HepG2 (cell line): Measurements from ENCODE around the gene B3GAT3. TPM values are rescaled to one million over a fixed set of nuclear protein-coding genes. Genes with fewer than 3 reads are reported as not detected.

ENCODE experiments used
- ATAC-seq: fragments of 200-7000 bp; cut with Tn5 transposase; 3 replicates; pipeline ENCODE4 v1.9.1; 2020; ENCODE audit warnings: mild to moderate bottlenecking, moderate library complexity
- BruUV-seq: library from RNA; stranded (reverse); fragments of 400-500 nt; replicated peaks from 2 replicates; lab custom pipeline; 2021; lab: Mats Ljungman, UMichigan
- CTCF ChIA-PET: fragments of 300-600 bp; formaldehyde crosslinking; extraction: SDS; loops from one replicate; lab custom pipeline; 2021; ENCODE audit warnings: low total read pairs, inconsistent platforms, low intra/inter-chr PET ratio; lab: Yijun Ruan, JAX
- POLR2A ChIA-PET: fragments of 350-600 bp; sonication (Branson Sonifier 250); formaldehyde crosslinking; loops from one replicate; lab custom pipeline; 2020; ENCODE audit warnings: antibody characterized with exemption, inconsistent platforms; lab: Yijun Ruan, JAX
- DNase-seq: peaks from one replicate; pipeline ENCODE4 v3.0.0-alpha.2; 2015; ENCODE audit warnings: low spot score
- FAIRE-seq: peaks from 3 replicates; lab custom pipeline; 2011; peaks lifted over from hg19 to GRCh38; lab: Jason Lieb, UNC
- H2AFZ ChIP-seq: one replicate; pipeline ENCODE4 v1.6.1; 2011; ENCODE audit warnings: low read length, inconsistent platforms
- H3K27ac ChIP-seq: fragments of 300-600 bp; 3 replicates; pipeline ENCODE4 v1.8.0; 2011; ENCODE audit warnings: mixed run types, mild to moderate bottlenecking, mixed read lengths, low read length, inconsistent platforms; ENCODE audit not compliant: insufficient read depth; ENCODE audit errors: extremely low read length
- H3K27me3 ChIP-seq, 2 experiments: fragments of 200-600 bp in 1 of 2; 2 replicates in 1 of 2; 3 replicates in 1 of 2; pipeline versions ENCODE4 v1.6.0 to v1.8.0; 2011; ENCODE audit warnings: low read length in 2 of 2, mild to moderate bottlenecking in 2 of 2, moderate library complexity in 2 of 2, inconsistent platforms in 1 of 2; ENCODE audit not compliant: insufficient read depth in 2 of 2, control insufficient read depth in 1 of 2
- H3K36me3 ChIP-seq, 2 experiments: fragments of 200-600 bp in 1 of 2; replicated peaks in 1 of 2; 2 replicates in 1 of 2; 3 replicates in 1 of 2; pipeline versions ENCODE4 v1.5.1 to v1.8.0; 2011; ENCODE audit warnings: low read length in 2 of 2, inconsistent platforms in 1 of 2; ENCODE audit not compliant: insufficient read depth in 2 of 2, control insufficient read depth in 1 of 2
- H3K4me1 ChIP-seq: 2 replicates; pipeline ENCODE4 v1.5.1; 2012; ENCODE audit warnings: low read length, inconsistent platforms; ENCODE audit not compliant: insufficient read depth
- H3K4me2 ChIP-seq: 2 replicates; pipeline ENCODE4 v1.6.0; 2011; ENCODE audit warnings: low read depth, low read length, inconsistent platforms
- H3K4me3 ChIP-seq, 3 experiments: fragments of 200-600 bp in 1 of 3; sonication (generic), shearing (Covaris generic) in 1 of 3; replicated peaks in 1 of 3; 2 replicates each; pipeline ENCODE4 v1.5.1; 2011 to 2016; ENCODE audit warnings: low read length in 3 of 3, inconsistent platforms in 2 of 3, low read depth in 2 of 3, mild to moderate bottlenecking in 2 of 3, control low read depth in 1 of 3, mixed read lengths in 1 of 3; ENCODE audit not compliant: insufficient read depth in 1 of 3
- H3K79me2 ChIP-seq: one replicate; pipeline ENCODE4 v1.6.1; 2011; ENCODE audit warnings: low read length, inconsistent platforms; ENCODE audit not compliant: insufficient read depth
- H3K9ac ChIP-seq: 2 replicates; pipeline ENCODE4 v1.6.0; 2011; ENCODE audit warnings: mild to moderate bottlenecking, low read depth, low read length, inconsistent platforms; ENCODE audit not compliant: insufficient read depth
- H3K9me3 ChIP-seq: 2 replicates; pipeline ENCODE4 v1.5.1; 2012; ENCODE audit warnings: mild to moderate bottlenecking, low read length
- H4K20me1 ChIP-seq: 2 replicates; pipeline ENCODE4 v1.6.0; 2011; ENCODE audit warnings: inconsistent platforms, mild to moderate bottlenecking, low read length, moderate library complexity; ENCODE audit not compliant: insufficient read depth
- AGO2 ChIP-seq: fragments of 200-400 bp; formaldehyde crosslinking; optimal IDR thresholded peaks from 2 replicates; pipeline ENCODE3; 2017; ENCODE audit warnings: mild to moderate bottlenecking, low read depth, low read length, moderate library complexity
- DR1 ChIP-seq: sonication (generic); formaldehyde crosslinking; IDR thresholded peaks from 2 replicates; pipeline ENCODE4 v1.8.0; 2021; ENCODE audit warnings: mild to moderate bottlenecking, missing genetic modification reagents, inconsistent platforms
- MTA1 ChIP-seq: sonication (generic); formaldehyde crosslinking; IDR thresholded peaks from 2 replicates; pipeline ENCODE4 v1.4.0; 2020; ENCODE audit warnings: missing genetic modification reagents, mild to moderate bottlenecking, borderline replicate concordance
- NAIF1 ChIP-seq: sonication (generic); formaldehyde crosslinking; IDR thresholded peaks from 2 replicates; pipeline ENCODE4 v1.5.0; 2020; ENCODE audit warnings: mild to moderate bottlenecking, missing genetic modification reagents, borderline replicate concordance
- SIN3A ChIP-seq: IDR thresholded peaks from 2 replicates; pipeline ENCODE4 v1.6.1; 2011; ENCODE audit warnings: low read depth, mild to moderate bottlenecking, control low read depth, low read length, borderline replicate concordance
- SNAI1 ChIP-seq: sonication (generic); formaldehyde crosslinking; IDR thresholded peaks from 2 replicates; pipeline ENCODE4 v1.5.0; 2020; ENCODE audit warnings: mild to moderate bottlenecking, missing genetic modification reagents, borderline replicate concordance
- ZNF816 ChIP-seq: sonication (generic); formaldehyde crosslinking; IDR thresholded peaks from 2 replicates; pipeline ENCODE4 v1.8.0; 2022; ENCODE audit warnings: missing genetic modification reagents, mild to moderate bottlenecking, borderline replicate concordance
- WGBS: methylation state at CpG from one replicate; pipeline ENCODE4 v1.1.6; 2017; ENCODE audit warnings: low lambda C conversion rate; 5-methylcytosine and 5-hydroxymethylcytosine counted together
- in situ Hi-C: cut with HindIII; loops from 2 replicates; pipeline ENCODE4 v1.10.0; 2017; ENCODE audit warnings: low pct_unique_long_range_greater_than_20kb; ENCODE audit not compliant: extremely low pct_ligation_motif_present
- intact Hi-C: fragments of 100-400 bp; cut with micrococcal nuclease; formaldehyde crosslinking; loops from one replicate; pipeline ENCODE4 v1.10.0; 2022; ENCODE audit not compliant: unreplicated experiment
- polyA plus RNA-seq, 8 experiments: library from polyadenylated mRNA; depleted of rRNA in 3 of 8; stranded (reverse) in 7 of 8; unstranded in 1 of 8; fragments of >200 nt; fragmentation: Illumina TruSeq in 4 of 8; extraction: Trizol in 4 of 8; gene quantifications; 2 replicates each; pipeline versions ENCODE4 v1.2.1 to v1.2.3, GENCODE V29; 2011 to 2016; ENCODE audit warnings: low read depth in 4 of 8, missing spikeins in 1 of 8, mixed read lengths in 1 of 8; ENCODE audit not compliant: insufficient read depth in 1 of 8
- total RNA-seq, 5 experiments: library from RNA; depleted of rRNA; stranded (reverse); fragments of >200 nt; fragmentation: Illumina TruSeq; extraction: Trizol; gene quantifications; 2 replicates each; pipeline ENCODE4 v1.2.3, GENCODE V29; 2016; ENCODE audit warnings: low read depth in 1 of 5
- TF ChIP-seq, protein P1 (sequence below): sonication (generic); formaldehyde crosslinking; conservative IDR thresholded peaks from 2 replicates; pipeline ENCODE4 v1.8.0; 2022; ENCODE audit warnings: low read depth, missing genetic modification reagents
- TF ChIP-seq, protein P2 (sequence below): sonication (generic); formaldehyde crosslinking; IDR thresholded peaks from 2 replicates; pipeline ENCODE4 v1.5.1; 2020; ENCODE audit warnings: missing genetic modification reagents, mild to moderate bottlenecking, borderline replicate concordance
- TF ChIP-seq, protein P3 (sequence below): sonication (generic); formaldehyde crosslinking; IDR thresholded peaks from 2 replicates; pipeline ENCODE4 v1.9.0; 2022; ENCODE audit warnings: low read depth, missing genetic modification reagents
- TF ChIP-seq, protein P4 (sequence below): sonication (generic); formaldehyde crosslinking; IDR thresholded peaks from 2 replicates; pipeline ENCODE4 v1.5.1; 2020; ENCODE audit warnings: mild to moderate bottlenecking, missing genetic modification reagents, moderate library complexity

Gene B3GAT3
- total and polyA plus RNA-seq, 2 of the 13 experiments (the other 11 are each of a cell fraction or from before 2014, with no cell fraction given), result 21.3 to 26.1 TPM

DNA sequence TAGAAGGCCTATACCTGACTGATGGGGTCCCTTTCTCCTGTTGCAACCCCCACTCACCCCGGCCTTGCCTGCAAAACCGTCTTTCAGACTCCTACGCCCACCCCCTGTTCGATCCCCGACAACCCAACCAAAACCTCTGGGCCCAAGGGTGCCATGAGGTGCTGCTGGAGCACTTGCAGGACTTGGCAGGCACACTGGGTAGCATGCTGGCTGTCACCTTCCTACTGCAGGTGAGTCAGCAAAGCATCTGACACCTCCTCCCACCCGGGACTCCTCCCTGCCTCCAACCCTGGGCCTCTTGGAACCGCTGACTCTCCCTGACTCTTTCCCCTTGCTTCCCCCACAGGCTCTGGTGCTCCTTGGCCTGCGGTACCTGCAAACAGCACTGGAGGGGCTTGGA lies 7.5 kb downstream of the B3GAT3 start (continued):
- TF ChIP-seq, protein P1, sequence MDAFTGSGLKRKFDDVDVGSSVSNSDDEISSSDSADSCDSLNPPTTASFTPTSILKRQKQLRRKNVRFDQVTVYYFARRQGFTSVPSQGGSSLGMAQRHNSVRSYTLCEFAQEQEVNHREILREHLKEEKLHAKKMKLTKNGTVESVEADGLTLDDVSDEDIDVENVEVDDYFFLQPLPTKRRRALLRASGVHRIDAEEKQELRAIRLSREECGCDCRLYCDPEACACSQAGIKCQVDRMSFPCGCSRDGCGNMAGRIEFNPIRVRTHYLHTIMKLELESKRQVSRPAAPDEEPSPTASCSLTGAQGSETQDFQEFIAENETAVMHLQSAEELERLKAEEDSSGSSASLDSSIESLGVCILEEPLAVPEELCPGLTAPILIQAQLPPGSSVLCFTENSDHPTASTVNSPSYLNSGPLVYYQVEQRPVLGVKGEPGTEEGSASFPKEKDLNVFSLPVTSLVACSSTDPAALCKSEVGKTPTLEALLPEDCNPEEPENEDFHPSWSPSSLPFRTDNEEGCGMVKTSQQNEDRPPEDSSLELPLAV, result no peak
- TF ChIP-seq, protein P2, sequence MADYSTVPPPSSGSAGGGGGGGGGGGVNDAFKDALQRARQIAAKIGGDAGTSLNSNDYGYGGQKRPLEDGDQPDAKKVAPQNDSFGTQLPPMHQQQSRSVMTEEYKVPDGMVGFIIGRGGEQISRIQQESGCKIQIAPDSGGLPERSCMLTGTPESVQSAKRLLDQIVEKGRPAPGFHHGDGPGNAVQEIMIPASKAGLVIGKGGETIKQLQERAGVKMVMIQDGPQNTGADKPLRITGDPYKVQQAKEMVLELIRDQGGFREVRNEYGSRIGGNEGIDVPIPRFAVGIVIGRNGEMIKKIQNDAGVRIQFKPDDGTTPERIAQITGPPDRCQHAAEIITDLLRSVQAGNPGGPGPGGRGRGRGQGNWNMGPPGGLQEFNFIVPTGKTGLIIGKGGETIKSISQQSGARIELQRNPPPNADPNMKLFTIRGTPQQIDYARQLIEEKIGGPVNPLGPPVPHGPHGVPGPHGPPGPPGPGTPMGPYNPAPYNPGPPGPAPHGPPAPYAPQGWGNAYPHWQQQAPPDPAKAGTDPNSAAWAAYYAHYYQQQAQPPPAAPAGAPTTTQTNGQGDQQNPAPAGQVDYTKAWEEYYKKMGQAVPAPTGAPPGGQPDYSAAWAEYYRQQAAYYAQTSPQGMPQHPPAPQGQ (CRISPR knock-in tag), result no peak
- TF ChIP-seq ZNF816 (CRISPR knock-in tag) (no peak), SIN3A (no peak)

DNA sequence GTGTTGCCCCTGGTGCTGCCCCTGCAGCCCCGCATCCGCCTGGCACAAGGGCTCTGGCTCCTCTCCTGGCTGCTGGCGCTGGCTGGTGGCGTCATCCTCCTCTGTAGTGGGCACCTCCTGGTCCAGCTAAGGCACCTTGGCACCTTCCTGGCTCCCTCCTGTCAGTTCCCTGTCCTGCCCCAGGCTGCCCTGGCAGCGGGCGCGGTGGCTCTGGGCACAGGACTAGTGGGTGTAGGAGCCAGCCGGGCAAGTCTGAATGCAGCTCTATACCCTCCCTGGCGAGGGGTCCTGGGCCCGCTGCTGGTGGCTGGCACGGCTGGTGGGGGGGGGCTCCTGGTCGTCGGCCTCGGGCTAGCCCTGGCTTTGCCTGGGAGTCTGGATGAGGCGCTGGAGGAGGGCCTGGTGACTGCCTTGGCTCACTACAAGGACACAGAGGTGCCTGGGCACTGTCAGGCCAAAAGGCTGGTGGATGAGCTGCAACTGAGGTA lies 8.5 kb downstream of the B3GAT3 start:
- DNase-seq (no peak), FAIRE-seq (no peak), ATAC-seq (peak; percentile 10)
- H3K4me2 ChIP-seq, result peak overlapping the region; percentile 53
- H3K36me3 ChIP-seq, result no peaks in the 10 kb centered on the region
- no CpG with 5 or more reads among the region's 15 CpGs for WGBS
- peak overlapping the region; percentile 64 for H3K27ac ChIP-seq
- H3K27me3 ChIP-seq, result no peaks in the 10 kb centered on the region; a peak in 1 of 5 replicates
- H3K4me1 ChIP-seq, result peaks cover 48% of the 10 kb centered on the region
- intact Hi-C loops (loop anchor here (5.0 kb wide), 1 partner anchor 39 kb away; the partner anchor contains the start of gene INTS5), in situ Hi-C loops (no loop called here)
- peaks cover 2% of the 10 kb centered on the region for H3K79me2 ChIP-seq
- BruUV-seq, result no TSS peak
- no peak overlapping the region for H2AFZ ChIP-seq
- no peak overlapping the region for H3K9ac ChIP-seq
- no peaks in the 10 kb centered on the region for H4K20me1 ChIP-seq
- CTCF ChIA-PET, result interaction anchor here (0.6 to 2.3 kb wide), 4 partner anchors 8 to 82 kb away, joined by 3 to 14 read pairs (median 5); partner anchors contain the start of genes B3GAT3 and TUT1
- peak overlapping the region in 2 of 3 experiments; percentile 77 to 93; a peak in 4 of 6 replicates for H3K4me3 ChIP-seq
- no peaks in the 10 kb centered on the region for H3K9me3 ChIP-seq
- POLR2A ChIA-PET, result interaction anchor here (1.9 to 4.0 kb wide), 4 partner anchors 8 to 33 kb away, joined by 7 to 39 read pairs (median 33); partner anchors contain the start of genes B3GAT3, GANAB, MTA2 and TUT1
- TF ChIP-seq MTA1 (peak; percentile 23; the same call in 1 of the 2 replicates), DR1 (peak; percentile 7; the same call in 1 of the 2 replicates), AGO2 (peak; percentile 80), SNAI1 (CRISPR knock-in tag) (no peak), NAIF1 (CRISPR knock-in tag) (no peak)
- TF ChIP-seq, protein P3, sequence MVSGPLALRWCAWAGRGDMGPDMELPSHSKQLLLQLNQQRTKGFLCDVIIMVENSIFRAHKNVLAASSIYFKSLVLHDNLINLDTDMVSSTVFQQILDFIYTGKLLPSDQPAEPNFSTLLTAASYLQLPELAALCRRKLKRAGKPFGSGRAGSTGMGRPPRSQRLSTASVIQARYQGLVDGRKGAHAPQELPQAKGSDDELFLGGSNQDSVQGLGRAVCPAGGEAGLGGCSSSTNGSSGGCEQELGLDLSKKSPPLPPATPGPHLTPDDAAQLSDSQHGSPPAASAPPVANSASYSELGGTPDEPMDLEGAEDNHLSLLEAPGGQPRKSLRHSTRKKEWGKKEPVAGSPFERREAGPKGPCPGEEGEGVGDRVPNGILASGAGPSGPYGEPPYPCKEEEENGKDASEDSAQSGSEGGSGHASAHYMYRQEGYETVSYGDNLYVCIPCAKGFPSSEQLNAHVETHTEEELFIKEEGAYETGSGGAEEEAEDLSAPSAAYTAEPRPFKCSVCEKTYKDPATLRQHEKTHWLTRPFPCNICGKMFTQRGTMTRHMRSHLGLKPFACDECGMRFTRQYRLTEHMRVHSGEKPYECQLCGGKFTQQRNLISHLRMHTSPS (CRISPR knock-in tag), result peak; percentile 81; the same call in 1 of the 2 replicates
- TF ChIP-seq, protein P4, sequence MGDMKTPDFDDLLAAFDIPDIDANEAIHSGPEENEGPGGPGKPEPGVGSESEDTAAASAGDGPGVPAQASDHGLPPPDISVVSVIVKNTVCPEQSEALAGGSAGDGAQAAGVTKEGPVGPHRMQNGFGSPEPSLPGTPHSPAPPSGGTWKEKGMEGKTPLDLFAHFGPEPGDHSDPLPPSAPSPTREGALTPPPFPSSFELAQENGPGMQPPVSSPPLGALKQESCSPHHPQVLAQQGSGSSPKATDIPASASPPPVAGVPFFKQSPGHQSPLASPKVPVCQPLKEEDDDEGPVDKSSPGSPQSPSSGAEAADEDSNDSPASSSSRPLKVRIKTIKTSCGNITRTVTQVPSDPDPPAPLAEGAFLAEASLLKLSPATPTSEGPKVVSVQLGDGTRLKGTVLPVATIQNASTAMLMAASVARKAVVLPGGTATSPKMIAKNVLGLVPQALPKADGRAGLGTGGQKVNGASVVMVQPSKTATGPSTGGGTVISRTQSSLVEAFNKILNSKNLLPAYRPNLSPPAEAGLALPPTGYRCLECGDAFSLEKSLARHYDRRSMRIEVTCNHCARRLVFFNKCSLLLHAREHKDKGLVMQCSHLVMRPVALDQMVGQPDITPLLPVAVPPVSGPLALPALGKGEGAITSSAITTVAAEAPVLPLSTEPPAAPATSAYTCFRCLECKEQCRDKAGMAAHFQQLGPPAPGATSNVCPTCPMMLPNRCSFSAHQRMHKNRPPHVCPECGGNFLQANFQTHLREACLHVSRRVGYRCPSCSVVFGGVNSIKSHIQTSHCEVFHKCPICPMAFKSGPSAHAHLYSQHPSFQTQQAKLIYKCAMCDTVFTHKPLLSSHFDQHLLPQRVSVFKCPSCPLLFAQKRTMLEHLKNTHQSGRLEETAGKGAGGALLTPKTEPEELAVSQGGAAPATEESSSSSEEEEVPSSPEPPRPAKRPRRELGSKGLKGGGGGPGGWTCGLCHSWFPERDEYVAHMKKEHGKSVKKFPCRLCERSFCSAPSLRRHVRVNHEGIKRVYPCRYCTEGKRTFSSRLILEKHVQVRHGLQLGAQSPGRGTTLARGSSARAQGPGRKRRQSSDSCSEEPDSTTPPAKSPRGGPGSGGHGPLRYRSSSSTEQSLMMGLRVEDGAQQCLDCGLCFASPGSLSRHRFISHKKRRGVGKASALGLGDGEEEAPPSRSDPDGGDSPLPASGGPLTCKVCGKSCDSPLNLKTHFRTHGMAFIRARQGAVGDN (CRISPR knock-in tag), result 0 out of 2 replicates have a peak, but pooled peaks have one; percentile 12
